SU-DHL-6 (cell line): Measurements from ENCODE around the gene RAD51B.

Source experiments
- H2AFZ ChIP-seq: fragments of 200-600 bp; sonication (generic); 2 replicates; pipeline ENCODE4 v1.6.1; 2014; ENCODE audit warnings: low read depth, mild to moderate bottlenecking, moderate library complexity, mixed read lengths, antibody characterized with exemption, low read length; ENCODE audit not compliant: severe bottlenecking
- H3F3A ChIP-seq: fragments of 200-600 bp; shearing (Covaris generic); 2 replicates; pipeline ENCODE4 v1.6.0; 2016; ENCODE audit warnings: antibody characterized with exemption, mild to moderate bottlenecking; ENCODE audit not compliant: insufficient read depth
- H3K27ac ChIP-seq: fragments of 200-600 bp; sonication (generic); 2 replicates; pipeline ENCODE4 v1.5.1; 2016; ENCODE audit warnings: low read depth, mild to moderate bottlenecking, low read length, moderate library complexity, mixed read lengths
- H3K27me3 ChIP-seq: fragments of 200-600 bp; sonication (generic), shearing (Covaris generic); 2 replicates; pipeline ENCODE4 v1.6.0; 2014; ENCODE audit warnings: mild to moderate bottlenecking, low read length
- H3K36me3 ChIP-seq: fragments of 200-600 bp; sonication (generic); 2 replicates; pipeline ENCODE4 v1.6.1; 2014; ENCODE audit warnings: mild to moderate bottlenecking, low read length, mixed read lengths
- H3K4me2 ChIP-seq: fragments of 300-600, 200-600 bp; shearing (Covaris generic), sonication (generic); 2 replicates; pipeline ENCODE4 v1.6.0; 2014; ENCODE audit warnings: low read length, low read depth, mild to moderate bottlenecking; ENCODE audit not compliant: poor library complexity, severe bottlenecking
- H3K4me3 ChIP-seq: fragments of 200-600 bp; sonication (generic); 2 replicates; pipeline ENCODE4 v1.5.1; 2014; ENCODE audit warnings: antibody characterized with exemption, low read length, mild to moderate bottlenecking, mixed read lengths; ENCODE audit not compliant: insufficient read depth, poor library complexity, severe bottlenecking
- H3K79me2 ChIP-seq: fragments of 200-600 bp; sonication (generic); 2 replicates; pipeline ENCODE4 v1.6.1; 2014; ENCODE audit warnings: mild to moderate bottlenecking, low read length, moderate library complexity; ENCODE audit not compliant: insufficient read depth
- H3K9ac ChIP-seq: fragments of 200-600 bp; sonication (generic); 2 replicates; pipeline ENCODE4 v1.7.0; 2014; ENCODE audit warnings: mild to moderate bottlenecking, low read length
- H3K9me2 ChIP-seq: fragments of 200-600 bp; sonication (generic); replicated peaks from 2 replicates; pipeline ENCODE4 v1.6.1; 2014; ENCODE audit warnings: low read length; ENCODE audit not compliant: insufficient read depth
- H3K9me3 ChIP-seq: fragments of 200-600 bp; sonication (generic); 2 replicates; pipeline ENCODE4 v1.6.1; 2014; ENCODE audit warnings: low read length, mixed read lengths; ENCODE audit not compliant: insufficient read depth
- H4K20me1 ChIP-seq: fragments of 200-600 bp; sonication (generic); 2 replicates; pipeline ENCODE4 v1.6.1; 2014; ENCODE audit warnings: low read depth, mild to moderate bottlenecking, antibody characterized with exemption, low read length, moderate library complexity, mixed read lengths
- CTCF ChIP-seq: fragments of 200-600 bp; sonication (generic); IDR thresholded peaks from one replicate; pipeline ENCODE4 v1.5.1; 2017; ENCODE audit warnings: antibody characterized with exemption, mild to moderate bottlenecking, low read length, moderate library complexity; ENCODE audit not compliant: insufficient read depth, poor library complexity, severe bottlenecking
- EZH2phosphoT487 ChIP-seq: fragments of 200-600 bp; sonication (generic), shearing (Covaris generic); conservative IDR thresholded peaks from 2 replicates; pipeline ENCODE4 v1.6.1; 2018; ENCODE audit warnings: mild to moderate bottlenecking, antibody characterized with exemption, low read length, moderate library complexity, mixed read lengths

The RAD51B gene

GRCh38 chr14:68632054-68632895 is 812.7 kb downstream of the RAD51B start:
- Histone ChIP-seq H3K4me2 (no peak overlapping the region), H3K9ac (no peak overlapping the region), H3K4me3 (no peak overlapping the region), H3K36me3 (no peaks in the 10 kb centered on the region), H3K27me3 (no peaks in the 10 kb centered on the region), H3K9me3 (no peaks in the 10 kb centered on the region), H2AFZ (no peak overlapping the region), H3K27ac (no peak overlapping the region), H3F3A (no peaks in the 10 kb centered on the region), H3K79me2 (no peaks in the 10 kb centered on the region), H3K9me2 (no peaks in the 10 kb centered on the region), H4K20me1 (no peaks in the 10 kb centered on the region)
- TF ChIP-seq CTCF (no peak), EZH2phosphoT487 (no peak)

- no peaks in the 10 kb centered on the region for H3K36me3 ChIP-seq
- H3K4me2 ChIP-seq: no peak overlapping the region
- TF ChIP-seq CTCF (no peak), EZH2phosphoT487 (no peak)
- no peaks in the 10 kb centered on the region for H3K9me3 ChIP-seq
- no peaks in the 10 kb centered on the region for H4K20me1 ChIP-seq
- H3K9ac ChIP-seq: no peak overlapping the region
- no peaks in the 10 kb centered on the region for H3K79me2 ChIP-seq
- no peak overlapping the region for H2AFZ ChIP-seq
- no peaks in the 10 kb centered on the region for H3K27me3 ChIP-seq
- no peaks in the 10 kb centered on the region for H3F3A ChIP-seq
- no peak overlapping the region for H3K27ac ChIP-seq
- H3K9me2 ChIP-seq: no peaks in the 10 kb centered on the region
- H3K4me3 ChIP-seq: no peak overlapping the region
These were observed 813.8 kb downstream of the RAD51B start for GRCh38 chr14:68633131-68633991.

GRCh38 chr14:68634332-68634731 is 814.8 kb downstream of the RAD51B start:
- no peak overlapping the region for H3K4me2 ChIP-seq
- no peak overlapping the region for H2AFZ ChIP-seq
- no peaks in the 10 kb centered on the region for H3K79me2 ChIP-seq
- H3K27me3 ChIP-seq: no peaks in the 10 kb centered on the region
- H3K9me2 ChIP-seq: no peaks in the 10 kb centered on the region
- H3K9me3 ChIP-seq: no peaks in the 10 kb centered on the region
- no peaks in the 10 kb centered on the region for H3F3A ChIP-seq
- H3K36me3 ChIP-seq: no peaks in the 10 kb centered on the region
- TF ChIP-seq CTCF (no peak), EZH2phosphoT487 (no peak)
- H4K20me1 ChIP-seq: no peaks in the 10 kb centered on the region
- no peak overlapping the region for H3K27ac ChIP-seq
- no peak overlapping the region for H3K4me3 ChIP-seq
- H3K9ac ChIP-seq: no peak overlapping the region
